IMR-90 (cell line): Measurements from ENCODE around the gene DIAPH2.

ENCODE experiments used
- SMC3 ChIP-seq: fragments of 150-350 bp; IDR thresholded peaks from 2 replicates; pipeline ENCODE4 v1.6.1; 2016; ENCODE audit warnings: low read depth, mild to moderate bottlenecking, antibody characterized with exemption, low read length, moderate library complexity
- TF ChIP-seq, protein P1 (sequence below): conservative IDR thresholded peaks from 2 replicates; pipeline ENCODE4 v1.5.1; 2012; ENCODE audit warnings: mild to moderate bottlenecking, low read depth, low read length, improper control_type of control experiment

DNA sequence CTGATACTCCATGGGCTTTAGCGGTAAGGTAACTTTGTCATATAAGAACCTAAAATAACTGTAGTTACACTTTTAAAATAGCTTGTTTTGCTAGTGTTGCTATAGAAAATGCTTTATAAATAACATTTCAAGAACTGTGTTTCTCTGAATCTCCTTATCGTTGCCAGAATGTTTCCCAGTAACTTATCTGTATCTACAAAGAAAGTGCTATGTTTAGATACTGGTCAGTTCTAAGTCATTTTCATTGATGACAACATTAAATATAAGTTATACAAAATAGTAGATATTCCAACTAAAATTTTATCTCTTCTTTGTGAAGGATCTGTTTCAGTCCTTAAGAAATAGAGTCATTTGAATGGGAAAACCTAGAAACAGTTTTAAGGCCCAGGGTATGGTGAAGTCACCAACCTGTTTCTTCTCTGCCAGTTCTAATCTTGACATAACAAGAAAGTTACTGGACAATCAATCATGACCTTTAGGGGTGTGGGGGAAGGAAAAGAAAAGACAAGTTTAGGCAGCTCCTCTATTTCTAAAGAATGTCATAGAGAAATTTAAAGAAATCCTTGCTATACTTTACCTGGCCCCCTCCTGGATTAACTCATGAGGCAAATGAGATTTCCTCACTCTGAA, 625.0 kb downstream of the DIAPH2 start:
- TF ChIP-seq, protein P1, sequence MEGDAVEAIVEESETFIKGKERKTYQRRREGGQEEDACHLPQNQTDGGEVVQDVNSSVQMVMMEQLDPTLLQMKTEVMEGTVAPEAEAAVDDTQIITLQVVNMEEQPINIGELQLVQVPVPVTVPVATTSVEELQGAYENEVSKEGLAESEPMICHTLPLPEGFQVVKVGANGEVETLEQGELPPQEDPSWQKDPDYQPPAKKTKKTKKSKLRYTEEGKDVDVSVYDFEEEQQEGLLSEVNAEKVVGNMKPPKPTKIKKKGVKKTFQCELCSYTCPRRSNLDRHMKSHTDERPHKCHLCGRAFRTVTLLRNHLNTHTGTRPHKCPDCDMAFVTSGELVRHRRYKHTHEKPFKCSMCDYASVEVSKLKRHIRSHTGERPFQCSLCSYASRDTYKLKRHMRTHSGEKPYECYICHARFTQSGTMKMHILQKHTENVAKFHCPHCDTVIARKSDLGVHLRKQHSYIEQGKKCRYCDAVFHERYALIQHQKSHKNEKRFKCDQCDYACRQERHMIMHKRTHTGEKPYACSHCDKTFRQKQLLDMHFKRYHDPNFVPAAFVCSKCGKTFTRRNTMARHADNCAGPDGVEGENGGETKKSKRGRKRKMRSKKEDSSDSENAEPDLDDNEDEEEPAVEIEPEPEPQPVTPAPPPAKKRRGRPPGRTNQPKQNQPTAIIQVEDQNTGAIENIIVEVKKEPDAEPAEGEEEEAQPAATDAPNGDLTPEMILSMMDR: no peak
- no peak for TF ChIP-seq SMC3
